ENCODE data around the gene GARNL3.

GARNL3 gene

GRCh38 chr9:127406799-127407491 is 142.4 kb downstream of the GARNL3 start:
- peaks cover 34 to 36% of the 10 kb centered on the region in 2 donors for H3K36me3 ChIP-seq (ENCODE audit: control insufficient read depth in 2 of 2, insufficient read depth in 2 of 2, low read length in 2 of 2)

DNA sequence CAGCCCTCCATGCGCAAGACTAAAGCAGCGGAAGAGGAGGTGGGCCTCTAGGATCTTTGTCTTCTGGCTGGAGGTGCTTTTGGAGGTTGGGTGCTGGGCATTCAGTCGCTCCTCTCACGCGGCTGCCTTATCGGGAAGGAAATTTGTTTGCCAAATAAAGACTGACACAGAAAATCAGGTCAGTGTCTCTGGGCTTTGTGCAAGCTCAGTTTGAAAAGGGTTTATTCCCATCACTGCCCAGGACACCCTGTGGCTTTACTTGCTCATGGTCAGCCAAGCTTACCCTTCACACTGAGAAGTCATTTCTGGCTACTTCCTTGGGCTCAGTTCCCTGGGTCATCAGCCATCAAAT is 142.9 kb downstream of the GARNL3 start:
- Histone ChIP-seq H3K27ac (ENCODE audit: low read length) (no peak overlapping the region), H3K27me3 (ENCODE audit: control insufficient read depth in 1 of 2, insufficient read depth in 2 of 2, low read length in 2 of 2) (no peaks in the 10 kb centered on the region), H3K36me3 (ENCODE audit: control insufficient read depth in 2 of 2, insufficient read depth in 2 of 2, low read length in 2 of 2) (peaks cover 31 to 34% of the 10 kb centered on the region in 2 donors), H3K4me3 (ENCODE audit: low read length in 2 of 2) (no peak overlapping the region), H3K4me1 (ENCODE audit: control insufficient read depth, insufficient read depth, low read length) (peaks cover 5% of the 10 kb centered on the region), H3K9ac (ENCODE audit: low read length in 2 of 2) (no peak overlapping the region), H3K9me3 (ENCODE audit: control insufficient read depth in 2 of 2, low read length in 2 of 2) (no peaks in the 10 kb centered on the region)

More at GRCh38 chr9:127406799-127407491, 142.4 kb downstream of the GARNL3 start:
- Histone ChIP-seq H3K27me3 (ENCODE audit: control insufficient read depth in 1 of 2, insufficient read depth in 2 of 2, low read length in 2 of 2) (no peaks in the 10 kb centered on the region), H3K9ac (ENCODE audit: low read length in 2 of 2) (no peak overlapping the region), H3K27ac (ENCODE audit: low read length) (no peak overlapping the region), H3K4me1 (ENCODE audit: control insufficient read depth, insufficient read depth, low read length) (peaks cover 5% of the 10 kb centered on the region), H3K4me3 (ENCODE audit: low read length in 2 of 2) (no peak overlapping the region), H3K9me3 (ENCODE audit: control insufficient read depth in 2 of 2, low read length in 2 of 2) (no peaks in the 10 kb centered on the region)

GRCh38 chr9:127411122-127411521 is 146.5 kb downstream of the GARNL3 start:
- no peaks in the 10 kb centered on the region for H3K27me3 ChIP-seq (ENCODE audit: control insufficient read depth in 1 of 2, insufficient read depth in 2 of 2, low read length in 2 of 2)

GRCh38 chr9:127415141-127415540 is 150.6 kb downstream of the GARNL3 start:
- H3K9ac ChIP-seq (ENCODE audit: low read length in 2 of 2) = no peak overlapping the region
- no peaks in the 10 kb centered on the region for H3K27me3 ChIP-seq (ENCODE audit: control insufficient read depth in 1 of 2, insufficient read depth in 2 of 2, low read length in 2 of 2)
- peaks cover 14% of the 10 kb centered on the region for H3K4me1 ChIP-seq (ENCODE audit: control insufficient read depth, insufficient read depth, low read length)
- H3K36me3 ChIP-seq (ENCODE audit: control insufficient read depth in 2 of 2, insufficient read depth in 2 of 2, low read length in 2 of 2) = peaks cover 0 to 2% of the 10 kb centered on the region in 2 donors
- peak overlapping the region; percentile 41 for H3K27ac ChIP-seq (ENCODE audit: low read length)
- H3K4me3 ChIP-seq (ENCODE audit: low read length in 2 of 2) = no peak overlapping the region
- no peaks in the 10 kb centered on the region for H3K9me3 ChIP-seq (ENCODE audit: control insufficient read depth in 2 of 2, low read length in 2 of 2)

More at GRCh38 chr9:127411122-127411521, 146.5 kb downstream of the GARNL3 start:
- Histone ChIP-seq H3K9ac (ENCODE audit: low read length in 2 of 2) (no peak overlapping the region), H3K36me3 (ENCODE audit: control insufficient read depth in 2 of 2, insufficient read depth in 2 of 2, low read length in 2 of 2) (peaks cover 6 to 15% of the 10 kb centered on the region in 2 donors), H3K27ac (ENCODE audit: low read length) (no peak overlapping the region), H3K4me1 (ENCODE audit: control insufficient read depth, insufficient read depth, low read length) (peaks cover 11% of the 10 kb centered on the region), H3K4me3 (ENCODE audit: low read length in 2 of 2) (no peak overlapping the region), H3K9me3 (ENCODE audit: control insufficient read depth in 2 of 2, low read length in 2 of 2) (no peaks in the 10 kb centered on the region)

GRCh38 chr9:127415657-127416056 is 151.1 kb downstream of the GARNL3 start:
- Histone ChIP-seq H3K4me1 (ENCODE audit: control insufficient read depth, insufficient read depth, low read length) (peaks cover 14% of the 10 kb centered on the region), H3K27me3 (ENCODE audit: control insufficient read depth in 1 of 2, insufficient read depth in 2 of 2, low read length in 2 of 2) (no peaks in the 10 kb centered on the region), H3K4me3 (ENCODE audit: low read length in 2 of 2) (no peak overlapping the region), H3K36me3 (ENCODE audit: control insufficient read depth in 2 of 2, insufficient read depth in 2 of 2, low read length in 2 of 2) (peaks cover 0 to 2% of the 10 kb centered on the region in 2 donors), H3K9ac (ENCODE audit: low read length in 2 of 2) (no peak overlapping the region), H3K9me3 (ENCODE audit: control insufficient read depth in 2 of 2, low read length in 2 of 2) (no peaks in the 10 kb centered on the region), H3K27ac (ENCODE audit: low read length) (no peak overlapping the region)

- Histone ChIP-seq H3K36me3 (ENCODE audit: control insufficient read depth in 2 of 2, insufficient read depth in 2 of 2, low read length in 2 of 2) (peaks cover 0 to 2% of the 10 kb centered on the region in 2 donors), H3K4me1 (ENCODE audit: control insufficient read depth, insufficient read depth, low read length) (peaks cover 16% of the 10 kb centered on the region), H3K4me3 (ENCODE audit: low read length in 2 of 2) (no peak overlapping the region), H3K9me3 (ENCODE audit: control insufficient read depth in 2 of 2, low read length in 2 of 2) (no peaks in the 10 kb centered on the region), H3K27ac (ENCODE audit: low read length) (no peak overlapping the region), H3K9ac (ENCODE audit: low read length in 2 of 2) (no peak overlapping the region), H3K27me3 (ENCODE audit: control insufficient read depth in 1 of 2, insufficient read depth in 2 of 2, low read length in 2 of 2) (no peaks in the 10 kb centered on the region)
Observed at GRCh38 chr9:127417131-127418036, 152.8 kb downstream of the GARNL3 start.

- Histone ChIP-seq H3K4me3 (ENCODE audit: low read length in 2 of 2) (no peak overlapping the region), H3K9ac (ENCODE audit: low read length in 2 of 2) (no peak overlapping the region), H3K27me3 (ENCODE audit: control insufficient read depth in 1 of 2, insufficient read depth in 2 of 2, low read length in 2 of 2) (no peaks in the 10 kb centered on the region), H3K4me1 (ENCODE audit: control insufficient read depth, insufficient read depth, low read length) (peaks cover 23% of the 10 kb centered on the region), H3K27ac (ENCODE audit: low read length) (no peak overlapping the region), H3K36me3 (ENCODE audit: control insufficient read depth in 2 of 2, insufficient read depth in 2 of 2, low read length in 2 of 2) (peaks cover 0 to 2% of the 10 kb centered on the region in 2 donors), H3K9me3 (ENCODE audit: control insufficient read depth in 2 of 2, low read length in 2 of 2) (no peaks in the 10 kb centered on the region)
Observed at GRCh38 chr9:127418037-127418471, 153.5 kb downstream of the GARNL3 start.

DNA sequence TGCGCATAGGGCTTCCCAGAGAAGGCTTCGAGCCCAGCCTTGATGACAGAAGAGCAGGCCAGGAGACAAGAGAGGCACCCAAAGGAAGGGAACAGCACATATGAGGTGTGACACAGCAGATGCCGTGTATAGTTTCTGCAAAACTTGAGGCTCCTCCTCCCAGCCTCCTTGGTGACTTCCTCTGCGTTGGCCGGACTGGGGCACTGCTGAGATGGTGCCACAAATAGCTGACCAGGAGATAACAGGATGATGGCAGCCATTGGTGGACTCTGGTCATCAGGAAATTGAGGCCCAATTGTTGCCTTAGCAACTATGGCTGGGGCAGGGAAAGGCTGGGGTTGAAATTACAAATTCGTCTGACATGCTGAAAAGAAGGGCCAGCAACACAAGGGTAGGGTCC is 154.8 kb downstream of the GARNL3 start:
- H3K27ac ChIP-seq (ENCODE audit: low read length) = no peak overlapping the region

GRCh38 chr9:127421057-127421456 is 156.5 kb downstream of the GARNL3 start:
- Histone ChIP-seq H3K36me3 (ENCODE audit: control insufficient read depth in 2 of 2, insufficient read depth in 2 of 2, low read length in 2 of 2) (peaks cover 0 to 2% of the 10 kb centered on the region in 2 donors), H3K9me3 (ENCODE audit: control insufficient read depth in 2 of 2, low read length in 2 of 2) (no peaks in the 10 kb centered on the region), H3K4me1 (ENCODE audit: control insufficient read depth, insufficient read depth, low read length) (peaks cover 32% of the 10 kb centered on the region), H3K27ac (ENCODE audit: low read length) (no peak overlapping the region), H3K27me3 (ENCODE audit: control insufficient read depth in 1 of 2, insufficient read depth in 2 of 2, low read length in 2 of 2) (no peaks in the 10 kb centered on the region), H3K4me3 (ENCODE audit: low read length in 2 of 2) (no peak overlapping the region), H3K9ac (ENCODE audit: low read length in 2 of 2) (no peak overlapping the region)

More for the DNA sequence above, 154.8 kb downstream of the GARNL3 start:
- Histone ChIP-seq H3K9ac (ENCODE audit: low read length in 2 of 2) (peak overlapping the region in 1 of 2 donors; percentile 59), H3K27me3 (ENCODE audit: control insufficient read depth in 1 of 2, insufficient read depth in 2 of 2, low read length in 2 of 2) (no peaks in the 10 kb centered on the region), H3K9me3 (ENCODE audit: control insufficient read depth in 2 of 2, low read length in 2 of 2) (no peaks in the 10 kb centered on the region), H3K4me1 (ENCODE audit: control insufficient read depth, insufficient read depth, low read length) (peaks cover 27% of the 10 kb centered on the region), H3K4me3 (ENCODE audit: low read length in 2 of 2) (peak overlapping the region in 1 of 2 donors; percentile 57), H3K36me3 (ENCODE audit: control insufficient read depth in 2 of 2, insufficient read depth in 2 of 2, low read length in 2 of 2) (peaks cover 0 to 2% of the 10 kb centered on the region in 2 donors)

GRCh38 chr9:127422133-127422782 is 157.7 kb downstream of the GARNL3 start:
- H3K9ac ChIP-seq (ENCODE audit: low read length in 2 of 2) = peak overlapping the region; percentile 77 to 98
- H3K27me3 ChIP-seq (ENCODE audit: control insufficient read depth in 1 of 2, insufficient read depth in 2 of 2, low read length in 2 of 2) = no peaks in the 10 kb centered on the region
- H3K4me1 ChIP-seq (ENCODE audit: control insufficient read depth, insufficient read depth, low read length) = peaks cover 26% of the 10 kb centered on the region
- no peaks in the 10 kb centered on the region for H3K9me3 ChIP-seq (ENCODE audit: control insufficient read depth in 2 of 2, low read length in 2 of 2)
- peak overlapping the region; percentile 78 to 95 for H3K4me3 ChIP-seq (ENCODE audit: low read length in 2 of 2)
- peak overlapping the region; percentile 90 for H3K27ac ChIP-seq (ENCODE audit: low read length)
- H3K36me3 ChIP-seq (ENCODE audit: control insufficient read depth in 2 of 2, insufficient read depth in 2 of 2, low read length in 2 of 2) = peaks cover 2 to 4% of the 10 kb centered on the region in 2 donors
